AG04449 (cell line): Measurements from ENCODE around the gene THTPA.

Source experiments
- CTCF ChIA-PET: fragments of 350-600 bp; formaldehyde crosslinking; extraction: SDS; loops from one replicate; lab custom pipeline; 2021; ENCODE audit warnings: antibody characterized with exemption; lab: Yijun Ruan, JAX
- POLR2A ChIA-PET: fragments of 400-600, 350-600 bp; formaldehyde crosslinking; extraction: SDS; loops from one replicate; lab custom pipeline; 2020; ENCODE audit warnings: antibody characterized with exemption, inconsistent platforms; lab: Yijun Ruan, JAX
- DNase-seq: peaks from one replicate; pipeline ENCODE4 v3.0.0-alpha.2; 2010; ENCODE audit warnings: low read depth, low spot score
- H3K4me3 ChIP-seq: 2 replicates; pipeline ENCODE4 v1.5.1; 2011; ENCODE audit warnings: low read depth, mild to moderate bottlenecking, control low read depth, low read length
- CTCF ChIP-seq: IDR thresholded peaks from one replicate; pipeline ENCODE4 v1.5.1; 2011; ENCODE audit warnings: mild to moderate bottlenecking, moderate library complexity, low read length, control low read depth, inconsistent platforms; ENCODE audit not compliant: insufficient read depth; ENCODE audit errors: missing control alignments

Gene THTPA

GRCh38 chr14:23542261-23542660 is 13.8 kb upstream of the THTPA start:
- no peak for DNase-seq
- H3K4me3 ChIP-seq = no peak overlapping the region
- TF ChIP-seq CTCF = no peak
- ChIA-PET POLR2A (interaction anchor here (0.7 kb wide), 1 partner anchor 101 kb away, joined by 3 read pairs; no protein-coding TSS in a partner anchor), CTCF (interaction anchor here (0.8 to 7.3 kb wide), 8 partner anchors 12 to 65 kb away, joined by 3 to 72 read pairs (median 3); no protein-coding TSS in a partner anchor)

GRCh38 chr14:23543403-23543802 is 12.7 kb upstream of the THTPA start:
- CTCF ChIA-PET = interaction anchor here (1.1 to 7.3 kb wide), 3 partner anchors 13 to 66 kb away, joined by 6 to 72 read pairs (median 9); no protein-coding TSS in a partner anchor

GRCh38 chr14:23544511-23545447 is 11.3 kb upstream of the THTPA start:
- ChIA-PET POLR2A (no interaction called here), CTCF (interaction anchor here (1.1 to 1.2 kb wide), 2 partner anchors 10 to 19 kb away, joined by 3 read pairs; no protein-coding TSS in a partner anchor)
- H3K4me3 ChIP-seq = no peak overlapping the region
- TF ChIP-seq CTCF = no peak
- DNase-seq = no peak

More at GRCh38 chr14:23543403-23543802, 12.7 kb upstream of the THTPA start:
- DNase-seq = no peak
- TF ChIP-seq CTCF = no peak
- POLR2A ChIA-PET = no interaction called here
- H3K4me3 ChIP-seq = no peak overlapping the region

- no peak for DNase-seq
- no peak for TF ChIP-seq CTCF
- ChIA-PET CTCF (interaction anchor here (1.2 to 7.4 kb wide), 2 partner anchors 8 to 14 kb away, joined by 3 to 97 read pairs; no protein-coding TSS in a partner anchor), POLR2A (no interaction called here)
- no peak overlapping the region for H3K4me3 ChIP-seq
Measured at GRCh38 chr14:23545740-23546365, 10.2 kb upstream of the THTPA start.

- no peak overlapping the region for H3K4me3 ChIP-seq
- TF ChIP-seq CTCF = no peak
- POLR2A ChIA-PET = no interaction called here
- CTCF ChIA-PET = interaction anchor here (1.2 to 7.4 kb wide), 2 partner anchors 8 to 13 kb away, joined by 3 to 97 read pairs; no protein-coding TSS in a partner anchor
- no peak for DNase-seq
Measured at GRCh38 chr14:23546450-23547035, 9.5 kb upstream of the THTPA start.
